NCI-H2196 (cell line): ENCODE data around the gene GNA14.
"Not testable (repeated sequence)": the region's sequence is repeated elsewhere in the genome, so short reads cannot be mapped to it uniquely, and the experiment has no call there.

ENCODE experiments used
- DNase-seq: peaks from one replicate; lab custom pipeline; 2025; ENCODE audit not compliant: unreplicated experiment; lab: John Stamatoyannopoulos, UW

Gene GNA14

DNA sequence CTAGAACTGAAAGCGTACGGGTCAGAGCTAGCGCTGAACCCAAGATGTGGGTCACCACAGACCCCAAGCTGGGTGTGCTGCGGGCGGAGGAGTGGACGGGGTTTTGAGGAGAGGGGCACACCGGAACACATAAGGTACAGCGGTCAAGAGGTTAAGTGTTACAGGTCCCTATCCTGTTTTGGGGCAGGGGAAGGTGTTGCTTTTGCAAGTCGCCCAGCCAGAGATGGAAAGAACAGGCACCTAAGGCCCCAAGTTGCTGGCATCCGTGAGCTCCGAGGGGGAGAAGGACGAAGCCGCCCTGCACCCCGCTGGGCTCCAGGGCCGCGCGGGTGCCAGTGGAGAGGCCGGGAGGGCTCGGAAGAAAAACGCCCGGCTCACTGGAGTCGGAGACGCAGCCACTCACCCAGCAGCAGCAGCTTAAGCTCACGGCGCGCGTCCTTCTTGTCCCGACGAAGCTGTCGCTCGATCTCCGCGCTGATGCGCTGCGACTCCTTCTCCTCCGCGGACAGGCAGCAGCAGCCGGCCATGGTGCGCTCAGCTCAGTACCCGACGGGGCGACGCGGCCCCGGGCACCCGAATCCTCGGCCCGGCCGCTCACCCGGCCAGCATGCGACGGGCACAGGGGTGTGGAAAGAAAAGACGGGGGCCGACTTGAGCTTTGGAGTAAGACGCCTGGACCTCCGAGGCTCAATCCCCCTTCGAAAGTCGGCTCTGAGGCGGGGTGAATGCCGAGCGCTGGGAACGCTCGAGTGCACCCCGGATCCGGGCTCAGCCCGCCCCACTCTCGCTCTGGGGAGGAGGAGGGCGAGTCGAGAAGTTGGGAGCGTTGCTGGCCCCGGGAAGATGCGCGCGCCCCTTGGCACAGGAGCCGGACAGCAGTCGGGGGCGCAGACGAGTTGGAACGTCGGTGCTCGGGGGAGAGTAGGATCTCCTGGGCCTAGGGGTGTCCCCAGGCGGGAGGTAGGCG, 572 bp downstream of the GNA14 start:
- DNase-seq = peak; percentile 15

DNA sequence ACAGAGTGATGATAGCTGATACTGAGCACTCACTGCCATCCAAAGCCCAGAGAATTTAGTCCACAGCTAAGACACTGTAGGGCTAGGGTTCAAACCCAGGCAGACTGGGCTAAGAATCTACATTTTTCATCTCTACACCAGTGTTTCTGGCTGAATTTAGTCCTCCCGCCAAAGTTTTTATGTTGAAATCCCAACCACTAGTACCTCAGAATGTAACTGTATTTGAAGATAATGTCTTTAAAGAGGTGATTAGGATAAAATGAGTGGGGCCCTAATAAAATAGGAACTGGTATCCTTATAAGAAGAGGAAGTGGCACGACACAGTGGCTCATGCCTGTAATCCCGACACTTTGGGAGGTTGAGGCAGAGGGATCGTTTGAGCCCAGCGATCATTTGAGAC, 4.3 kb downstream of the GNA14 start:
- DNase-seq = no peak

- DNase-seq = no peak
These were observed 7.2 kb downstream of the GNA14 start for GRCh38 chr9:77640741-77641580.

DNA sequence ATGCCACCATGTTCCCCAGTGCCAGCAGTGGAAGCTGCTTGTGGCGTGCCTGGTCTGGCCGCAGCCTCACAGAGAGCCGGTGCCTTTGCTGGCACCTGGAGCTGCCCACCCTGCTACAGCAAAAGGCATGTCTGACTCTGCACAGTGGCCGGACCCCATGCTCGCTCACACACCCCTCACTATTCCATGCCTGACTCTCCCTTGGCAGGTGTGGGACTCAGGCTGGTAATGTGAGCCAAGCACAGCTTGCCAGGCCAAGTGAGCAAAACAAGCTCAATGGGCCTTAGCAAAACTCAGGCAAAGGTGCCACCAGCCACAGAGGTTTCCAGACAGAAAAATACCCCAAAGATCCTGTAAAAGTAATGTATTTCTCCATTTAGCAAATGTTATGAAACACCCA, 15.5 kb downstream of the GNA14 start:
- peak; percentile 22 for DNase-seq

- DNase-seq = not testable (repeated sequence)
These were observed 19.3 kb downstream of the GNA14 start for GRCh38 chr9:77628864-77629263.

- peak; percentile 9 for DNase-seq
These were observed 31.9 kb downstream of the GNA14 start for GRCh38 chr9:77616191-77616590.

- no peak for DNase-seq
These were observed 33.5 kb downstream of the GNA14 start for GRCh38 chr9:77614645-77615044.

- DNase-seq = no peak
These were observed 41.6 kb downstream of the GNA14 start for GRCh38 chr9:77606526-77606925.

DNA sequence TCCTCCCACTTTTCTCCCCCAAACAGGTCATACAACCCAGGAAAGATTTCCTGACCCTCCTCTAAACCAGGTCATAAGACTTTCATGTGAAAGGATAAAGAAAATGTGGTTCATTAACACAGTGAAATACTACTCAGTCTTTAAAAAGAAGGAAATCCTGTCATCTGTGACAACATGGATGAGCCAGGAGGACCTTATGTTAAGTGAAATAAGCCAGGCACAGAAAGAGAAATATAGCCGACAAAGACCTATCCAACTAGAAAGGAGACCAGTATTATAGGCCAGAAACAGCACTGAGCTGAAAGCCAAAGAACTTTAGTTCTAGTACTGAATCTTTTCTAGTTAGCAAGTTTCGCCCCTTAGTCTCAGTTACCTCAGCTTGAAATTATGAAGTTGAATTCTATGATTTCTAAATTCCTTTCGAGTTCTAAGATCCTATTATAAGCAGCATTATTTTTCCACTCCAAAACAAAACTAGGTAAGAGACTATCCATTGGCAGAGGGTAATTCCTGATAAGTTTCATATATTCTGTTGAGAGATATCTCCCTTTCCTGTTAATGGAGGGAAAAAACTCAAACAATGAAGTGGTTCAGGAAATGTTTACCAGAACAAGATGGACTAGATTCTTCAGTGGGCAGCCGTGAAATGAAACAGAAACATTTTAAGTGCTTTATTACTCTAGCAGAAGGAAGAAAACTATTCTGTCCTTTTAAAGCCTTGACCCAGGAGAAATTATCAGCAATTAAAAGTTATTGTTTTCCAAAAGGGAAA, 42.5 kb downstream of the GNA14 start:
- no peak for DNase-seq

DNA sequence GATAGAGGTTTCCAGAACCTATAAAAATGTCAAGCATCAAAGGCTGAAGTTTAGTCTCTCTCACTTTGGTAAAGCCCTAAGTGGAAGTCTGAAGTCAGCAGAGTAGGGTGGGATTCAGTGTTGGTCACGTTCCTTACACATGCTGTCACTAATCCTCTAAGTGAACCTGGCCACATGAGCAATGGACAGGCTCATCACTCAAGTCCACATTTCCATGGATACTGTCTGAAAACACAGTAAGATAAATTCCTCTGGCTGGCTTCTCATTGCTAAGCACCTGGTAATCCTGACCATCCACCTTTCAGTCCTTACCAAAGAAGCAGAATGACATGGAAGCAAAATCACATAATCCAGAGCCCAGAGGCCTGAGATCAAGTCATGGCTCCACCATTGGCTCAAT, 43.8 kb downstream of the GNA14 start:
- DNase-seq = no peak

DNA sequence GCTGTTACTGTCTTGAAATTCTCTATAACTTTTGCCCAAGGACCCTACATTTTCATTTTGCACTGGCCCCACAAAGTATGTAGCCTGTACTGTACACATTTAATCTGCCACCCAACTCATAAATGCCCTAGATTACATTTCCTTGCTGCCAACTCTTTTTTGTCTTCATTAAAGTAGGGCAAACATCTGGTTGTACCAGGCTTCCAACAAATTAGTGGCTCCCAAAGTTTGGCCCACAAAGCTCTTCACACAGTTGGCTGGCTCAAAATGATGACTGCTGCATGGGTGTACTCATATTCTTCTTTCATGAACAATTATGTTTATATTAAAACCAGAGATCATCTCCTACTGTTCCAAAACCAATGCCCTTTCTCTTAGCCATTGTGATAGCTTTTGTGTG, 45.3 kb downstream of the GNA14 start:
- DNase-seq = no peak

GRCh38 chr9:77601476-77602099, 46.5 kb downstream of the GNA14 start:
- no peak for DNase-seq

- DNase-seq = no peak
These were observed 47.3 kb downstream of the GNA14 start for GRCh38 chr9:77600810-77601209.

- no peak for DNase-seq
These were observed 48.6 kb downstream of the GNA14 start for GRCh38 chr9:77599492-77599891.

DNA sequence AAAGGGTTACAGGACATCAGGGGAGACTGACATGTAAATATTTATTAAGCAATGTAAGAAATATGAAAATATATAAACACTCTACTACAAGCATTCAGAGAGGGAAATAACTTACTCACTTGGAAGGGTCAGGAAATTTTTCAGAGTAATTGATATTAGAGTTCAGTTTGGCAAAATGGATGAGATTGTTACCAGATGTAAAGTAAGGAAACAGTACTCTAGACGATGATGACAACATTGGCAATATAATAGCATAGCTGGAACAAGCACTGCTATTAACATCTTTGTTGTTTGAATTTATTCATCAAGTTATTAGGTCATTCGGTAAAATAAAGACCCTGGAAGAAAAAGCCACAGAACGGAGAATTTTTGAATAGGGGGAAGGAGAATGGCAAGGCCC, 49.1 kb downstream of the GNA14 start:
- no peak for DNase-seq

DNA sequence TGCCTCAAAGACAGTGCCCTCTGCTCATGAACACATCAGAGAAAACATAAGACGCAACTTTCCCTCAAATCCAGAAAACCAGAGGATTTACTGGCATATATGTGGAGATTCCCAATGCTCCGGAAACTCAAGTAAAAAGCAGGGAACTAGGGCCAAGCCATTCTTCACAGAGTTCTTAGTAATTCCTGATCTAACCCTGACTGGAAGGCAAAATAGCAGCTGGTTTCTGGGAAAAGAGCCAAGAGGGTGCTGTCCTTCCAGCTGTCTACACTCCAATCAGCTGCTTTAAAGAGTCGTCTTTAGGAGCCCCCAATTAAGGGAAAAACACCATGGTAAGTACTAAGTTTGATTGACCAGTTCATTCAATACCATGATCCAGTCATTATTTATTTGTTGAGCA, 49.6 kb downstream of the GNA14 start:
- peak; percentile 52 for DNase-seq

GRCh38 chr9:77597057-77597456, 51.1 kb downstream of the GNA14 start:
- no peak for DNase-seq

DNA sequence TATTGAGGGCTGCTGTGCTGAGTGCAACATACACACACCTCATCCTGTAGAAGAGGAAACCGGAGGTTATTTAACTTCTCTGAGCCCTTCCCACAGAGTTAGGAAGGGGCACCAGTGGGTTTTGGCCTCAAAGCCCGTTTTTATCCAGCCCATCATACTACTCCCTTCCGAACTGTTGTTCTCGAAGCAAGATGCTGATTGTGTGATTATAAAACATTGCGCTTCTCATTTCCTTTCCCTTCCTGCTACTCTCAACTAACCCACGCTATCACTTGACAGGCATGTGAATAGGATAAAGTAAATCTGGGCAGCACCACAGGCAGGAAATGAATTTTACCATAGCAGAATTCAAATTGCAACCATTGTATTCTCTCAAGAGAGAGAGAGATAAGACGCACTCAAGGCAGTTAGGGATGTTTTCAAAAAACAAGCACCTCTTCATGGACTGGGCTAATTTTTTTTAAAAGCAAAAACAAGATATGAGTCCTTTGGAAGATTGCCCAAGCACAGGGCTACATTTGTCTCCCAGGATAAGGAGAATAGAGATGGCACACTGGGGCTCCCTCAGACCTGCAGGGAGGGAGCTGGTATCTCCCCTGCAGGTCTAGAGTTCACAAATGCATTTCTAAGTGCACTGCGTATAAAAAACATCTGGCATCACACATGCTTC, 52.6 kb downstream of the GNA14 start:
- peak; percentile 53 for DNase-seq

- DNase-seq = no peak
These were observed 53.2 kb downstream of the GNA14 start for GRCh38 chr9:77594963-77595362.

DNA sequence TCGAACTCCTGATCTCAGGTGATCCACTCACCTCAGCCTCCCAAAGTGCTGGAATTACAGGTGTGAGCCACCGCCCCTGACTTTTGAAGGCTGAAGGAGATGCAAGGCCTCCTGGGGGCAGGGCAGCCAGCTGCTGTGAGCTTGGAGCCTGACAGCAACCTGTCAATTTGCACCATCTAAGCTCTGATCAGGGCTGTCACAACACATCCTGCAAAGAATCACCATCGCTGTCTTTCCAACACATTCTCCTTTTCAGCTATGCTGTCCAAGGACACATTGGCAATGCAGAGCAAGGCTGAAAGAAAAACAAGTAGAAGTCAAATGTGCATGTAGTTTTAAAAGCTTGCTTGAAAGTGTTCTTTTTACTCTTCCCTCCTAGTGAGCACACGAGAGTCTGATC, 54.6 kb downstream of the GNA14 start:
- no peak for DNase-seq
